H1 (cell line): Measurements from ENCODE around the gene AK5.

Source experiments
- CBX5 ChIP-seq: fragments of 300-800, 300-1000 bp; sonication (generic); IDR thresholded peaks from 2 replicates; pipeline ENCODE4 v1.7.1; 2016; ENCODE audit warnings: antibody characterized with exemption, low read length, low read depth
- MAFK ChIP-seq: IDR thresholded peaks from 2 replicates; pipeline ENCODE4 v1.6.1; 2012; ENCODE audit warnings: low read depth, mild to moderate bottlenecking, improper control_type of control experiment, low read length

DNA sequence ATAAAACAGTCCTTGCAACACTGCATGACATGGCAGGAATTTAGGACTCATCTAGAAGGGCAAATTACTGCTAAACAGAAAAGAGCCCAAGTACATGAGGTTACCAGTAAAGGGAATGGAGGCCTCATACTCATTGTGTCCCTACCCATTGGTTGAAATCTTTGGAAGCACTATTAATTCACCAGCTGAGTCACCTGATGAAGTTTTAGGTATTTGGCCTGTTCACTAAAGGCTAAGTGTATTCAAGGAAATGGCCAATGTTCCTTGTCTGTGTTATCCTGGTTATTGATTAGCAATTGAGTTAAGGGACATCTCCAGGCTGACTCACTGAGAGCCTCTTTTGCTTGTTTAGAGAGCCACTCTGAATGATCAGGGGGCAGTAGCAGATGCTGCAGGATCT, 212.2 kb downstream of the AK5 start:
- TF ChIP-seq MAFK (no peak), CBX5 (no peak)
